Mesenchymal stem cell (in vitro differentiated cells and primary cell): Measurements from ENCODE around the gene CRHR2.
A peak's percentile ranks its signal among the peaks of the same experiment; 100 is the strongest.

ENCODE experiments used
- DNase-seq: peaks from one replicate; pipeline ENCODE4 v3.0.0-alpha.2; 2013
- H2AFZ ChIP-seq: one replicate; pipeline ENCODE4 v1.6.1; 2013; ENCODE audit warnings: low read depth, mild to moderate bottlenecking, control low read depth, inconsistent platforms, low read length, moderate library complexity
- H2AK5ac ChIP-seq: 2 replicates; pipeline ENCODE4 v1.6.1; 2013; ENCODE audit warnings: low read length, moderate library complexity, mild to moderate bottlenecking, inconsistent platforms; ENCODE audit not compliant: severe bottlenecking
- H2BK120ac ChIP-seq: one replicate; pipeline ENCODE4 v1.6.1; 2013; ENCODE audit warnings: low read depth, mild to moderate bottlenecking, inconsistent platforms, low read length, moderate library complexity
- H2BK12ac ChIP-seq, 2 experiments: one replicate each; pipeline ENCODE4 v1.6.1; 2013; ENCODE audit warnings: inconsistent platforms in 2 of 2, low read length in 2 of 2, mild to moderate bottlenecking in 2 of 2, moderate library complexity in 2 of 2, control low read depth in 1 of 2
- H2BK15ac ChIP-seq: one replicate; pipeline ENCODE4 v1.6.1; 2013; ENCODE audit warnings: mild to moderate bottlenecking, low read depth, inconsistent platforms; ENCODE audit not compliant: poor library complexity, severe bottlenecking
- H2BK5ac ChIP-seq: 2 replicates; pipeline ENCODE4 v1.6.1; 2013; ENCODE audit warnings: low read depth, mild to moderate bottlenecking, low read length, control low read depth, inconsistent platforms; ENCODE audit not compliant: poor library complexity, severe bottlenecking
- H3K14ac ChIP-seq, 2 experiments: one replicate each; pipeline ENCODE4 v1.6.1; 2013; ENCODE audit warnings: inconsistent platforms in 2 of 2, low read length in 2 of 2, control low read depth in 1 of 2, mild to moderate bottlenecking in 1 of 2, moderate library complexity in 1 of 2
- H3K18ac ChIP-seq, 2 experiments: one replicate each; pipeline ENCODE4 v1.6.1; 2013; ENCODE audit warnings: inconsistent platforms in 2 of 2, low read length in 2 of 2, control low read depth in 1 of 2, low read depth in 1 of 2, mild to moderate bottlenecking in 1 of 2
- H3K23ac ChIP-seq, 2 experiments: one replicate each; pipeline ENCODE4 v1.6.1; 2013; ENCODE audit warnings: inconsistent platforms in 2 of 2, low read length in 2 of 2, mild to moderate bottlenecking in 2 of 2, moderate library complexity in 2 of 2, control low read depth in 1 of 2
- H3K27ac ChIP-seq: 2 replicates; pipeline ENCODE4 v1.5.1; 2013; ENCODE audit warnings: mild to moderate bottlenecking, moderate library complexity, low read length, control low read depth, inconsistent platforms; ENCODE audit not compliant: poor library complexity, severe bottlenecking
- H3K27me3 ChIP-seq, 2 experiments: 2 replicates each; pipeline versions ENCODE4 v1.6.1 to v1.7.0; 2013; ENCODE audit warnings: low read length in 2 of 2, mild to moderate bottlenecking in 2 of 2, moderate library complexity in 2 of 2, control low read depth in 1 of 2, inconsistent platforms in 1 of 2; ENCODE audit not compliant: control insufficient read depth in 1 of 2, insufficient read depth in 1 of 2
- H3K36me3 ChIP-seq, 2 experiments: 2 replicates each; pipeline versions ENCODE4 v1.6.1 to v1.7.0; 2013; ENCODE audit warnings: low read length in 2 of 2, control low read depth in 1 of 2, inconsistent platforms in 1 of 2, low read depth in 1 of 2, mild to moderate bottlenecking in 1 of 2; ENCODE audit not compliant: insufficient read depth in 2 of 2, control insufficient read depth in 1 of 2
- H3K4ac ChIP-seq, 2 experiments: one replicate each; pipeline ENCODE4 v1.6.1; 2013; ENCODE audit warnings: inconsistent platforms in 2 of 2, low read length in 2 of 2, mild to moderate bottlenecking in 2 of 2, moderate library complexity in 2 of 2, control low read depth in 1 of 2, low read depth in 1 of 2
- H3K4me1 ChIP-seq: 2 replicates; pipeline ENCODE4 v1.6.1; 2013; ENCODE audit warnings: low read depth, low read length, control low read depth; ENCODE audit not compliant: control insufficient read depth, insufficient read depth
- H3K4me2 ChIP-seq: 2 replicates; pipeline ENCODE4 v1.6.1; 2013; ENCODE audit warnings: low read length, mild to moderate bottlenecking, inconsistent platforms; ENCODE audit not compliant: poor library complexity, severe bottlenecking
- H3K4me3 ChIP-seq, 2 experiments: 2 replicates each; pipeline versions ENCODE4 v1.5.1 to v1.7.0; 2013; ENCODE audit warnings: low read length in 2 of 2, mild to moderate bottlenecking in 2 of 2, control low read depth in 1 of 2, low read depth in 1 of 2; ENCODE audit not compliant: insufficient read depth in 1 of 2
- H3K79me1 ChIP-seq: replicated peaks from 2 replicates; pipeline ENCODE4 v1.6.1; 2013; ENCODE audit warnings: mild to moderate bottlenecking, control low read depth, low read length, inconsistent platforms; ENCODE audit not compliant: poor library complexity, severe bottlenecking
- H3K9ac ChIP-seq: 2 replicates; pipeline ENCODE4 v1.7.0; 2013; ENCODE audit warnings: mild to moderate bottlenecking, low read length, moderate library complexity
- H3K9me3 ChIP-seq: 2 replicates; pipeline ENCODE4 v1.7.0; 2013; ENCODE audit warnings: mild to moderate bottlenecking, low read length; ENCODE audit not compliant: control insufficient read depth
- H4K8ac ChIP-seq: one replicate; pipeline ENCODE4 v1.6.1; 2013; ENCODE audit warnings: inconsistent platforms, mild to moderate bottlenecking, low read length, moderate library complexity
- H4K91ac ChIP-seq: one replicate; pipeline ENCODE4 v1.6.1; 2013; ENCODE audit warnings: mild to moderate bottlenecking, low read length, inconsistent platforms
- WGBS: methylation state at CpG from one replicate; pipeline ENCODE4 v1.1.7; 2013; ENCODE audit warnings: mixed read lengths; 5-methylcytosine and 5-hydroxymethylcytosine counted together

Gene CRHR2

GRCh38 chr7:30710669-30711068 lies 28.4 kb upstream of the CRHR2 start:
- no peak overlapping the region for H3K14ac ChIP-seq
- no peak overlapping the region for H2BK5ac ChIP-seq
- H3K23ac ChIP-seq, result no peak overlapping the region
- no peak overlapping the region for H3K18ac ChIP-seq
- H3K4me2 ChIP-seq, result no peak overlapping the region
- no peak overlapping the region for H2BK15ac ChIP-seq
- no peaks in the 10 kb centered on the region for H3K36me3 ChIP-seq
- no peak overlapping the region for H4K8ac ChIP-seq
- 93% methylated on average over 4 of the region's 4 CpGs for WGBS
- H3K9me3 ChIP-seq, result peaks cover 10% of the 10 kb centered on the region
- H3K4ac ChIP-seq, result no peak overlapping the region
- H2AK5ac ChIP-seq, result no peak overlapping the region
- no peak overlapping the region for H2BK12ac ChIP-seq
- no peaks in the 10 kb centered on the region for H3K4me1 ChIP-seq
- no peak overlapping the region for H3K4me3 ChIP-seq
- no peak for DNase-seq
- no peak overlapping the region for H3K27ac ChIP-seq
- H4K91ac ChIP-seq, result no peak overlapping the region
- no peaks in the 10 kb centered on the region for H3K79me1 ChIP-seq
- peaks cover 2 to 42% of the 10 kb centered on the region in 2 experiments for H3K27me3 ChIP-seq
- H2AFZ ChIP-seq, result no peak overlapping the region
- H3K9ac ChIP-seq, result no peak overlapping the region
- no peak overlapping the region for H2BK120ac ChIP-seq

- Histone ChIP-seq H2AK5ac (no peak overlapping the region), H3K4me2 (no peak overlapping the region), H3K79me1 (no peaks in the 10 kb centered on the region), H2BK15ac (no peak overlapping the region), H3K9ac (no peak overlapping the region), H3K23ac (no peak overlapping the region), H2BK5ac (no peak overlapping the region), H3K4ac (no peak overlapping the region), H2BK120ac (no peak overlapping the region), H3K27me3 (peaks cover 4 to 45% of the 10 kb centered on the region in 2 experiments), H3K27ac (no peak overlapping the region), H4K8ac (no peak overlapping the region), H3K18ac (no peak overlapping the region), H3K4me1 (no peaks in the 10 kb centered on the region), H3K9me3 (peaks cover 3% of the 10 kb centered on the region), H3K14ac (no peak overlapping the region), H2BK12ac (no peak overlapping the region), H3K4me3 (no peak overlapping the region), H2AFZ (no peak overlapping the region), H4K91ac (no peak overlapping the region), H3K36me3 (no peaks in the 10 kb centered on the region)
- no peak for DNase-seq
- 44% methylated on average over 2 of the region's 6 CpGs for WGBS
Observed at GRCh38 chr7:30709549-30709948, 27.3 kb upstream of the CRHR2 start.

DNA sequence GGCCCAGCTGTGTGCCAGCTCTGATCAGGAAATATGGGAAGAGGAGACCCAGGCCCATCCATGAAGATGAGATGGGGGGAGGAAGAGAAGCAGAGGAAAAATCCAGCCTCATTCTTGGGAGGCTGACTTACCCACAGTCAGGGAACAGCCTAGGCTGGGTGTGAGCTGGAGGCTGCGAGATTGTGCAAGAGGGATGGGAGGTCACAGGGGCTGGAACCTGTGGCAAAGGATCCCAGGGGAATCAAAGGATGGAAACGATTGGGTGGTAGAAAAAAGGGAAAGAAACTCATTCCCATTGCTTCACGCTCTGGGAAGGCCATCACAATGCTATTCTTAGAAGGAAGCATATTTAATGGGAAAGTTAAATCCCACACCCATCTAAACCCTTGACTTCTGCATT lies 26.7 kb upstream of the CRHR2 start:
- no peak overlapping the region for H3K27ac ChIP-seq
- 68% methylated on average over 1 of the region's 3 CpGs for WGBS
- no peaks in the 10 kb centered on the region for H3K79me1 ChIP-seq

GRCh38 chr7:30708412-30708811 lies 26.2 kb upstream of the CRHR2 start:
- Histone ChIP-seq H3K4me1 (no peaks in the 10 kb centered on the region), H3K27me3 (peaks cover 8 to 45% of the 10 kb centered on the region in 2 experiments), H2BK5ac (no peak overlapping the region), H3K4me3 (no peak overlapping the region), H3K27ac (no peak overlapping the region), H2AK5ac (no peak overlapping the region), H3K9ac (peak overlapping the region; percentile 12), H2BK15ac (no peak overlapping the region), H3K9me3 (peaks cover 5% of the 10 kb centered on the region), H3K79me1 (no peaks in the 10 kb centered on the region), H2AFZ (no peak overlapping the region), H3K23ac (no peak overlapping the region), H3K4ac (no peak overlapping the region), H4K8ac (no peak overlapping the region), H4K91ac (no peak overlapping the region), H3K36me3 (no peaks in the 10 kb centered on the region), H3K14ac (peak overlapping the region in 1 of 2 experiments; percentile 35), H2BK120ac (no peak overlapping the region), H3K4me2 (no peak overlapping the region), H3K18ac (no peak overlapping the region), H2BK12ac (no peak overlapping the region)
- DNase-seq, result no peak
- 77% methylated on average over 4 of the region's 4 CpGs for WGBS

More for the DNA sequence above, 26.7 kb upstream of the CRHR2 start:
- no peak overlapping the region for H3K23ac ChIP-seq
- H3K27me3 ChIP-seq, result peaks cover 7 to 44% of the 10 kb centered on the region in 2 experiments
- H2AFZ ChIP-seq, result no peak overlapping the region
- H3K9ac ChIP-seq, result no peak overlapping the region
- no peaks in the 10 kb centered on the region for H3K36me3 ChIP-seq
- no peak overlapping the region for H3K4ac ChIP-seq
- no peak overlapping the region for H2AK5ac ChIP-seq
- no peak overlapping the region for H3K4me2 ChIP-seq
- no peak overlapping the region for H2BK12ac ChIP-seq
- no peaks in the 10 kb centered on the region for H3K4me1 ChIP-seq
- H2BK5ac ChIP-seq, result no peak overlapping the region
- DNase-seq, result peak; percentile 36
- H2BK15ac ChIP-seq, result no peak overlapping the region
- H4K91ac ChIP-seq, result no peak overlapping the region
- no peak overlapping the region for H3K4me3 ChIP-seq
- peaks cover 5% of the 10 kb centered on the region for H3K9me3 ChIP-seq
- no peak overlapping the region for H2BK120ac ChIP-seq
- no peak overlapping the region for H3K14ac ChIP-seq
- H3K18ac ChIP-seq, result no peak overlapping the region
- H4K8ac ChIP-seq, result no peak overlapping the region
